T-cell (primary cell): ENCODE results near the gene PTPRT. TPM values are rescaled to one million over a fixed set of nuclear protein-coding genes. Genes with fewer than 3 reads are reported as not detected.

Experiments used
- ATAC-seq, 4 experiments: fragments of 200-7000 bp in 3 of 4; fragments of 150-1000 bp in 1 of 4; cut with Tn5 transposase; replicated peaks in 1 of 4; 1 replicate in 3 of 4; 2 replicates in 1 of 4; pipeline ENCODE4 v1.10.0; 2021; ENCODE audit warnings: moderate library complexity in 3 of 4, mild to moderate bottlenecking in 2 of 4, moderate number of reproducible peaks in 1 of 4
- CTCF ChIA-PET, 2 donors: fragments of 300-600 bp; sonication (Branson Sonifier 250); formaldehyde crosslinking; loops; one replicate each; lab custom pipeline; 2022; ENCODE audit warnings: antibody characterized with exemption in 2 of 2; lab: Charles Lee
- POLR2A ChIA-PET, 2 donors: fragments of 300-600 bp; sonication (Branson Sonifier 250); formaldehyde crosslinking; loops; one replicate each; lab custom pipeline; 2022; ENCODE audit warnings: antibody characterized with exemption in 2 of 2; lab: Charles Lee
- DNase-seq, 35 experiments: peaks; one replicate each; pipeline versions ENCODE4 v3.0.0 to v3.0.0-alpha.2; 2013 to 2023
- H3K27ac ChIP-seq: one replicate; pipeline ENCODE4 v1.5.1; 2013; ENCODE audit warnings: low read length
- H3K27me3 ChIP-seq, 2 experiments: replicated peaks in 1 of 2; 1 replicate in 1 of 2; 2 replicates in 1 of 2; pipeline versions ENCODE4 v1.6.1 to v1.7.0; 2013; ENCODE audit warnings: low read length in 1 of 2, mixed read lengths in 1 of 2; ENCODE audit not compliant: control insufficient read depth in 2 of 2, insufficient read depth in 2 of 2; ENCODE audit errors: extremely low read depth in 1 of 2
- H3K36me3 ChIP-seq, 2 donors: 1 replicate in 1 of 2; 2 replicates in 1 of 2; pipeline versions ENCODE4 v1.6.1 to v1.7.0; 2013; ENCODE audit warnings: low read length in 1 of 2; ENCODE audit not compliant: control insufficient read depth in 2 of 2, insufficient read depth in 1 of 2; ENCODE audit errors: extremely low read depth in 1 of 2
- H3K4me1 ChIP-seq, 2 experiments: 1 replicate in 1 of 2; 2 replicates in 1 of 2; pipeline versions ENCODE4 v1.6.1 to v1.7.0; 2013; ENCODE audit warnings: low read length in 2 of 2, mixed read lengths in 1 of 2; ENCODE audit not compliant: insufficient read depth in 2 of 2, control insufficient read depth in 1 of 2; ENCODE audit errors: extremely low read depth in 1 of 2
- H3K4me3 ChIP-seq, 2 donors: 1 replicate in 1 of 2; 2 replicates in 1 of 2; pipeline versions ENCODE4 v1.5.1 to v1.7.0; 2013; ENCODE audit warnings: mild to moderate bottlenecking in 2 of 2, low read length in 1 of 2, moderate library complexity in 1 of 2; ENCODE audit not compliant: control insufficient read depth in 1 of 2; ENCODE audit errors: extremely low read depth in 1 of 2
- H3K9me3 ChIP-seq: 2 replicates; pipeline ENCODE4 v1.7.0; 2013
- H3K27ac Mint-ChIP-seq, 2 donors: one replicate each; pipeline ENCODE4 v1.8.0; 2020 to 2021; ENCODE audit warnings: mild to moderate bottlenecking in 2 of 2, mixed read lengths in 2 of 2
- H3K27me3 Mint-ChIP-seq, 2 donors: one replicate each; pipeline ENCODE4 v1.8.0; 2021 to 2022; ENCODE audit warnings: mixed read lengths in 2 of 2
- H3K36me3 Mint-ChIP-seq: one replicate; pipeline ENCODE4 v1.8.0; 2021; ENCODE audit warnings: mixed read lengths
- H3K4me1 Mint-ChIP-seq, 3 donors: one replicate each; pipeline ENCODE4 v1.8.0; 2020 to 2022; ENCODE audit warnings: mixed read lengths in 3 of 3, mild to moderate bottlenecking in 1 of 3
- H3K4me3 Mint-ChIP-seq, 3 donors: one replicate each; pipeline ENCODE4 v1.8.0; 2020 to 2022; ENCODE audit warnings: mild to moderate bottlenecking in 3 of 3, mixed read lengths in 3 of 3, moderate library complexity in 3 of 3
- H3K9me3 Mint-ChIP-seq, 3 donors: one replicate each; pipeline ENCODE4 v1.8.0; 2020 to 2022; ENCODE audit warnings: mixed read lengths in 3 of 3
- WGBS: methylation state at CpG from one replicate; pipeline ENCODE4 v1.1.5; 2013; ENCODE audit warnings: missing lambda C conversion rate; ENCODE audit not compliant: insufficient coverage; 5-methylcytosine and 5-hydroxymethylcytosine counted together
- total RNA-seq, 35 experiments: library from RNA in 6 of 35; stranded (reverse) in 6 of 35; fragments of 120-200 nt in 1 of 35; gene quantifications; one replicate each; pipeline versions ENCODE4 v1.2.1 to v1.2.4 and lab custom pipeline; 2013 to 2026

Gene PTPRT
- total RNA-seq, 5 donors from 2014 or later (not counting 1 experiment from before 2014, with no cell fraction given) = not detected

GRCh38 chr20:42150230-42150629 lies 1039.5 kb downstream of the PTPRT start:
- no peaks in the 10 kb centered on the region for H3K27me3 Mint-ChIP-seq
- ChIA-PET CTCF (no interaction called here), POLR2A (no interaction called here)
- Histone ChIP-seq H3K27me3 (no peaks in the 10 kb centered on the region), H3K36me3 (no peaks in the 10 kb centered on the region), H3K27ac (no peak overlapping the region), H3K4me3 (no peak overlapping the region), H3K9me3 (no peaks in the 10 kb centered on the region), H3K4me1 (no peaks in the 10 kb centered on the region)
- peaks cover 0 to 12% (median 4%) of the 10 kb centered on the region in 3 donors for H3K9me3 Mint-ChIP-seq
- DNase-seq (no peak), ATAC-seq (no peak)
- H3K27ac Mint-ChIP-seq = no peak overlapping the region
- H3K4me3 Mint-ChIP-seq = no peak overlapping the region
- 83% methylated on average over 2 of the region's 4 CpGs for WGBS
- H3K4me1 Mint-ChIP-seq = no peaks in the 10 kb centered on the region
- no peaks in the 10 kb centered on the region for H3K36me3 Mint-ChIP-seq

GRCh38 chr20:42138729-42139128 lies 1051.0 kb downstream of the PTPRT start:
- Mint-ChIP-seq H3K4me1 (no peaks in the 10 kb centered on the region), H3K27ac (no peak overlapping the region), H3K36me3 (no peaks in the 10 kb centered on the region), H3K9me3 (peaks cover 0 to 7% (median 3%) of the 10 kb centered on the region in 3 donors), H3K27me3 (peaks cover 0 to 2% of the 10 kb centered on the region in 2 donors), H3K4me3 (no peak overlapping the region)
- ChIA-PET CTCF (no interaction called here), POLR2A (no interaction called here)
- WGBS = 69% methylated on average over 3 of the region's 4 CpGs
- DNase-seq = no peak
- Histone ChIP-seq H3K36me3 (no peaks in the 10 kb centered on the region), H3K4me1 (no peaks in the 10 kb centered on the region), H3K4me3 (no peak overlapping the region), H3K27ac (no peak overlapping the region), H3K9me3 (no peaks in the 10 kb centered on the region), H3K27me3 (no peaks in the 10 kb centered on the region)
- no peak for ATAC-seq

GRCh38 chr20:42134265-42135098 lies 1055.2 kb downstream of the PTPRT start:
- DNase-seq (no peak), ATAC-seq (no peak)
- Histone ChIP-seq H3K9me3 (no peaks in the 10 kb centered on the region), H3K27me3 (peaks cover 0 to 2% of the 10 kb centered on the region in 2 experiments), H3K4me1 (no peaks in the 10 kb centered on the region), H3K27ac (no peak overlapping the region), H3K4me3 (no peak overlapping the region), H3K36me3 (no peaks in the 10 kb centered on the region)
- no peak overlapping the region for H3K27ac Mint-ChIP-seq
- 40% methylated on average over 1 of the region's 5 CpGs for WGBS
- H3K4me3 Mint-ChIP-seq = no peak overlapping the region
- ChIA-PET CTCF (no interaction called here), POLR2A (no interaction called here)
- H3K27me3 Mint-ChIP-seq = peaks cover 2 to 5% of the 10 kb centered on the region in 2 donors
- no peaks in the 10 kb centered on the region for H3K4me1 Mint-ChIP-seq
- no peaks in the 10 kb centered on the region for H3K36me3 Mint-ChIP-seq
- H3K9me3 Mint-ChIP-seq = peaks cover 0 to 4% (median 0%) of the 10 kb centered on the region in 3 donors

GRCh38 chr20:42130810-42131596 lies 1058.7 kb downstream of the PTPRT start:
- no peaks in the 10 kb centered on the region for H3K9me3 ChIP-seq
- Mint-ChIP-seq H3K27ac (no peak overlapping the region), H3K27me3 (peaks cover 0 to 5% of the 10 kb centered on the region in 2 donors), H3K9me3 (peaks cover 0 to 4% (median 2%) of the 10 kb centered on the region in 3 donors), H3K4me3 (no peak overlapping the region), H3K4me1 (no peaks in the 10 kb centered on the region), H3K36me3 (no peaks in the 10 kb centered on the region)
- no peak overlapping the region for H3K27ac ChIP-seq
- peaks cover 0 to 2% of the 10 kb centered on the region in 2 experiments for H3K27me3 ChIP-seq
- POLR2A ChIA-PET = no interaction called here
- H3K4me1 ChIP-seq = no peaks in the 10 kb centered on the region
- CTCF ChIA-PET = no interaction called here
- WGBS = no CpG with 5 or more reads among the region's 5 CpGs
- ATAC-seq (no peak), DNase-seq (no peak)
- H3K4me3 ChIP-seq = no peak overlapping the region
- H3K36me3 ChIP-seq = no peaks in the 10 kb centered on the region

- no peak overlapping the region for H3K27ac ChIP-seq
- Mint-ChIP-seq H3K36me3 (no peaks in the 10 kb centered on the region), H3K27me3 (peaks cover 0 to 2% of the 10 kb centered on the region in 2 donors), H3K4me3 (no peak overlapping the region), H3K9me3 (peaks cover 0 to 7% (median 7%) of the 10 kb centered on the region in 3 donors), H3K27ac (no peak overlapping the region), H3K4me1 (no peaks in the 10 kb centered on the region)
- CTCF ChIA-PET = no interaction called here
- no peaks in the 10 kb centered on the region for H3K4me1 ChIP-seq
- no peak overlapping the region for H3K4me3 ChIP-seq
- 20% methylated on average over 1 of the region's 2 CpGs for WGBS
- no peaks in the 10 kb centered on the region for H3K36me3 ChIP-seq
- DNase-seq (no peak), ATAC-seq (no peak)
- POLR2A ChIA-PET = no interaction called here
- H3K9me3 ChIP-seq = no peaks in the 10 kb centered on the region
- H3K27me3 ChIP-seq = no peaks in the 10 kb centered on the region
Observed at GRCh38 chr20:42125426-42125825, 1064.3 kb downstream of the PTPRT start.

GRCh38 chr20:42123981-42124473 lies 1065.7 kb downstream of the PTPRT start:
- H3K36me3 Mint-ChIP-seq = no peaks in the 10 kb centered on the region
- no peak for DNase-seq
- ATAC-seq = no peak
- no peak overlapping the region for H3K27ac Mint-ChIP-seq
- Histone ChIP-seq H3K27ac (no peak overlapping the region), H3K4me1 (no peaks in the 10 kb centered on the region), H3K4me3 (no peak overlapping the region), H3K9me3 (no peaks in the 10 kb centered on the region), H3K27me3 (no peaks in the 10 kb centered on the region), H3K36me3 (no peaks in the 10 kb centered on the region)
- 65% methylated on average over 9 of the region's 11 CpGs for WGBS
- H3K27me3 Mint-ChIP-seq = peaks cover 0 to 2% of the 10 kb centered on the region in 2 donors
- H3K9me3 Mint-ChIP-seq = peaks cover 0 to 7% (median 7%) of the 10 kb centered on the region in 3 donors
- POLR2A ChIA-PET = no interaction called here
- H3K4me3 Mint-ChIP-seq = no peak overlapping the region
- H3K4me1 Mint-ChIP-seq = no peaks in the 10 kb centered on the region
- CTCF ChIA-PET = no interaction called here
